GM13976 (cell line): ENCODE measurements around the gene FERMT3.

ENCODE experiments used
- DNase-seq: peaks from one replicate; pipeline ENCODE4 v3.0.0; 2012; ENCODE audit warnings: low spot score
- in situ Hi-C: fragments of 300-500 bp; cut with MboI; formaldehyde crosslinking; loops from one replicate; pipeline ENCODE4 v1.12.0; 2022; ENCODE audit warnings: low sequenced_read_pairs, mixed read lengths, inconsistent platforms; ENCODE audit not compliant: unreplicated experiment
- TF ChIP-seq, protein P1 (sequence below): IDR thresholded peaks from 2 replicates; pipeline ENCODE4 v1.5.1; 2012; ENCODE audit warnings: borderline replicate concordance, mild to moderate bottlenecking; ENCODE audit not compliant: insufficient read depth; ENCODE audit errors: extremely low read depth, missing control alignments, control extremely low read depth

Gene FERMT3

GRCh38 chr11:64178951-64179639 lies 27.4 kb upstream of the FERMT3 start:
- in situ Hi-C loops: no loop called here
- no peak for DNase-seq
- TF ChIP-seq, protein P1, sequence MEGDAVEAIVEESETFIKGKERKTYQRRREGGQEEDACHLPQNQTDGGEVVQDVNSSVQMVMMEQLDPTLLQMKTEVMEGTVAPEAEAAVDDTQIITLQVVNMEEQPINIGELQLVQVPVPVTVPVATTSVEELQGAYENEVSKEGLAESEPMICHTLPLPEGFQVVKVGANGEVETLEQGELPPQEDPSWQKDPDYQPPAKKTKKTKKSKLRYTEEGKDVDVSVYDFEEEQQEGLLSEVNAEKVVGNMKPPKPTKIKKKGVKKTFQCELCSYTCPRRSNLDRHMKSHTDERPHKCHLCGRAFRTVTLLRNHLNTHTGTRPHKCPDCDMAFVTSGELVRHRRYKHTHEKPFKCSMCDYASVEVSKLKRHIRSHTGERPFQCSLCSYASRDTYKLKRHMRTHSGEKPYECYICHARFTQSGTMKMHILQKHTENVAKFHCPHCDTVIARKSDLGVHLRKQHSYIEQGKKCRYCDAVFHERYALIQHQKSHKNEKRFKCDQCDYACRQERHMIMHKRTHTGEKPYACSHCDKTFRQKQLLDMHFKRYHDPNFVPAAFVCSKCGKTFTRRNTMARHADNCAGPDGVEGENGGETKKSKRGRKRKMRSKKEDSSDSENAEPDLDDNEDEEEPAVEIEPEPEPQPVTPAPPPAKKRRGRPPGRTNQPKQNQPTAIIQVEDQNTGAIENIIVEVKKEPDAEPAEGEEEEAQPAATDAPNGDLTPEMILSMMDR: no peak

- in situ Hi-C loops: no loop called here
- TF ChIP-seq, protein P1: no peak
- DNase-seq: no peak
Observed at GRCh38 chr11:64180891-64181290, 25.6 kb upstream of the FERMT3 start.

DNA sequence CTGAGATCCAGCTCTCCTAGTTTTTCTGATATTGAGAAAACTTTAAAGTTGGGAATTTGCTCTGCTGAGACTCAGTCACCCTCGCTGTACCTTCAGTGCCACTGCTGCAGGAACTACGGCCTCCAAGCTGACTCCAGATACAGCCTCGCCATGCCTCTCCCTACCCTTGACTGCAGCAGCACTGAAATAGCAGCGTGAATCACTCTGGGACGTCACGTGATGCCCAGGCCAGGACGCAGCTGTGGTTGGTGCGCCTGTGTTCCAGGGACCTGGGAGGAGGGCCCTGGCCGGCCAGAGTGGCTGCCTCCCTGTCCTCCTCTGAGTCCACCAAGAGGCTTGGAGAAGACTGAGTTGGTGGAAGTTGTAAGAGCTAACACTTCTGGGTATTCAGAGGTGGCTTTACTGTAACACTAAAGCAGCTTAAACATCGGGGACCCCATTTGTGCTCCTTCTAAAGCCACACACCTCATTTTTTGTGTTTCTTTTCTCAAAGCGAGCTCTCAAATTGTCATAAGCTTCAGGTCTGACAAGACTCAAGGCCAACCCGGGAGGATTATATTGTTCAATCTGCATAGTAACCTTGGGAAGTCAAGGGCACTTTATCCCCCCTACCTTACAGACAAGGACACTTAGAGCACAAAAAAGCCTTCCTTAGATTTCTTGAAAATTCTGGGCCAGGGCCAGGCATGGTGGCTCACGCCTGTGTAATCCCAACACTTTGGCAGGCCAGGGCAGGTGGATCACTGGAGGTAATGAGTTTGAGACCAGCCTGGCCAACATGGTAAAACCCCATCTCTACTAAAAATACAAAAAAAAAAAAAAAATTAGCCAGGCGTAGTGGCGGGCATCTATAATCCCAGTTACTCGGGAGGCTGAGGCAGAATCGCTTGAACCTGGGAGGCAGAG lies 24.8 kb upstream of the FERMT3 start:
- DNase-seq: peak; percentile 61
- TF ChIP-seq, protein P1: no peak
- in situ Hi-C loops: no loop called here

DNA sequence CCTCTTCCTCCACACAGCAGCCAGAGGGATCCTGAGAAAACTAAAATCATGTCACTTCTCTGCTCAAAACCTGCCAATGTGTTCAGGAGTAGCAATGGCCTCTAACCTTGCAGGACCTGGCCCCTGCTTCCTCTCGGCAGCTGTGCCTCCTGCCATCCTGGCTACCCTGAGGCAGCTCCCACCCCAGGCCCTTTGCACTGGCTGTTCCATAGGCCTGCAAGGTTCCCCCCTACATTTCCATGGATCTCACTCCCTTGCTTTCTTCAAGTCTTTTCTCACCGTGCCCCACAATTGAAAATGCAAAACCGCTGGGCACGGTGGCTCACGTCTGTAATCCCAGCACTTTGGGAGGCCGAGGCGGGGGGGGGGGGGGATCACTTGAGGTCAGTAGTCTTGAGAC lies 22.6 kb upstream of the FERMT3 start:
- DNase-seq: no peak
- TF ChIP-seq, protein P1: no peak
- in situ Hi-C loops: no loop called here

- DNase-seq: no peak
- in situ Hi-C loops: no loop called here
- TF ChIP-seq, protein P1: no peak
Observed at GRCh38 chr11:64185175-64185692, 21.3 kb upstream of the FERMT3 start.

GRCh38 chr11:64185693-64186491 lies 20.6 kb upstream of the FERMT3 start, which contains the start of gene STIP1:
Gene STIP1 (plus strand): TSS chr11:64186171. CDS start chr11:64186262, 91 bp downstream.
- peak; percentile 97 for DNase-seq
- in situ Hi-C loops: no loop called here
- TF ChIP-seq, protein P1: peak; percentile 17
